Measurements from ENCODE around the gene COQ3. TPM values are rescaled to one million over a fixed set of nuclear protein-coding genes. Genes with fewer than 3 reads are reported as not detected.

COQ3 gene
- total and polyA plus RNA-seq, 9 donors: 3.0 to 10.0 (median 6.6) TPM

DNA sequence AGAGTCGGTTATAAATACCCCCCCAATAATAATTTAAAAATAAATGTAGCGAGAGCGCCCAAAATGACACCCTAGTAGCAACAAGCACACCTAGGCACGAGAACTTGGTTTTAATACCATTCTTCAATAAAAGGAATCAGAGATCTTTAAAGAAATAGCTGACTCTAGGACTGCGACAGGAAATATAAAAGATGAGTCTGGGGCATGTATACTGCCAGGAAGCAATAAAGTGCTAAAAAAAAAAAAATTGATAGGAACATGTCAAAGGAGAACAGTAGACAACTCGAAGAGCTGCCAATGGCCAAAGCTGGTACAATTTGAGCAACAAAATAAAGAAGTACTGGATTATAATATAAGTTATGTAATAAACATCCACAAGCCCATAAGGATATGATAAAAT lies 28.9 kb upstream of the COQ3 start:
- Histone ChIP-seq H3K27me3 (no peaks in the 10 kb centered on the region), H3K9me3 (no peaks in the 10 kb centered on the region), H3K4me3 (no peak overlapping the region), H3K4me1 (ENCODE audit: insufficient read depth) (peaks cover 12% of the 10 kb centered on the region), H3K27ac (no peak overlapping the region), H3K36me3 (no peaks in the 10 kb centered on the region)
- DNase-seq: no peak
- TF ChIP-seq EP300 (IDR thresholded peaks at IDR 0.05) (no peak), CTCF (IDR thresholded peaks at IDR 0.05) (no peak), POLR2A (IDR thresholded peaks at IDR 0.05) (no peak)
- 80 to 86% (median 86%) methylated on average over 6 of the region's 6 CpGs for WGBS, 3 donors
- intact Hi-C loops (cut with DNase I): no loop called here

- H3K9me3 ChIP-seq: no peaks in the 10 kb centered on the region
- DNase-seq: no peak
- no peaks in the 10 kb centered on the region for H3K27me3 ChIP-seq
- TF ChIP-seq EP300 (IDR thresholded peaks at IDR 0.05): no peak
- no peak for TF ChIP-seq CTCF (IDR thresholded peaks at IDR 0.05)
- TF ChIP-seq POLR2A (IDR thresholded peaks at IDR 0.05): no peak
- no peak overlapping the region for H3K27ac ChIP-seq
- H3K36me3 ChIP-seq: no peaks in the 10 kb centered on the region
- no peak overlapping the region for H3K4me3 ChIP-seq
- intact Hi-C loops (cut with DNase I): no loop called here
- H3K4me1 ChIP-seq (ENCODE audit: insufficient read depth): peaks cover 9% of the 10 kb centered on the region
- WGBS, 3 donors: 76 to 82% (median 81%) methylated on average over 9 of the region's 9 CpGs
Observed at GRCh38 chr6:99416892-99417767, 23.1 kb upstream of the COQ3 start.

- 73 to 76% (median 73%) methylated on average over 2 of the region's 2 CpGs for whole genome bisulfite sequencing, 3 donors
- H3K27me3 ChIP-seq: no peaks in the 10 kb centered on the region
- no peak for DNase-seq
- no peaks in the 10 kb centered on the region for H3K36me3 ChIP-seq
- intact Hi-C loops (cut with DNase I): no loop called here
- no peaks in the 10 kb centered on the region for H3K9me3 ChIP-seq
- no peak for TF ChIP-seq POLR2A (IDR thresholded peaks at IDR 0.05)
- TF ChIP-seq CTCF (IDR thresholded peaks at IDR 0.05): no peak
- TF ChIP-seq EP300 (IDR thresholded peaks at IDR 0.05): no peak
- H3K27ac ChIP-seq: no peak overlapping the region
- no peak overlapping the region for H3K4me3 ChIP-seq
- peaks cover 7% of the 10 kb centered on the region for H3K4me1 ChIP-seq (ENCODE audit: insufficient read depth)
Observed at GRCh38 chr6:99416226-99416625, 22.2 kb upstream of the COQ3 start.

GRCh38 chr6:99415446-99415845 lies 21.5 kb upstream of the COQ3 start:
- Histone ChIP-seq H3K4me3 (no peak overlapping the region), H3K4me1 (ENCODE audit: insufficient read depth) (peaks cover 7% of the 10 kb centered on the region), H3K27me3 (no peaks in the 10 kb centered on the region), H3K27ac (no peak overlapping the region), H3K36me3 (no peaks in the 10 kb centered on the region), H3K9me3 (no peaks in the 10 kb centered on the region)
- TF ChIP-seq POLR2A (IDR thresholded peaks at IDR 0.05): no peak
- TF ChIP-seq CTCF (IDR thresholded peaks at IDR 0.05): no peak
- TF ChIP-seq EP300 (IDR thresholded peaks at IDR 0.05): no peak
- intact Hi-C loops (cut with DNase I): no loop called here
- no peak for DNase-seq
